ENCODE measurements around the gene SMCO4.

GRCh38 chr11:93478841-93479240 lies 64.3 kb downstream of the SMCO4 start:
- TF ChIP-seq CTCF (IDR thresholded peaks at IDR 0.05) = no peak
- TF ChIP-seq ZFX (IDR thresholded peaks at IDR 0.05; ENCODE audit: borderline replicate concordance) = no peak

Data from 22Rv1 (cell line).